ENCODE results near the gene SERPIND1. TPM values are rescaled to one million over a fixed set of nuclear protein-coding genes. Genes with fewer than 3 reads are reported as not detected.
"Not testable (repeated sequence)": the region's sequence is repeated elsewhere in the genome, so short reads cannot be mapped to it uniquely, and the experiment has no call there.

The SERPIND1 gene
- polyA plus RNA-seq, 1 experiment, result 0.06 TPM

DNA sequence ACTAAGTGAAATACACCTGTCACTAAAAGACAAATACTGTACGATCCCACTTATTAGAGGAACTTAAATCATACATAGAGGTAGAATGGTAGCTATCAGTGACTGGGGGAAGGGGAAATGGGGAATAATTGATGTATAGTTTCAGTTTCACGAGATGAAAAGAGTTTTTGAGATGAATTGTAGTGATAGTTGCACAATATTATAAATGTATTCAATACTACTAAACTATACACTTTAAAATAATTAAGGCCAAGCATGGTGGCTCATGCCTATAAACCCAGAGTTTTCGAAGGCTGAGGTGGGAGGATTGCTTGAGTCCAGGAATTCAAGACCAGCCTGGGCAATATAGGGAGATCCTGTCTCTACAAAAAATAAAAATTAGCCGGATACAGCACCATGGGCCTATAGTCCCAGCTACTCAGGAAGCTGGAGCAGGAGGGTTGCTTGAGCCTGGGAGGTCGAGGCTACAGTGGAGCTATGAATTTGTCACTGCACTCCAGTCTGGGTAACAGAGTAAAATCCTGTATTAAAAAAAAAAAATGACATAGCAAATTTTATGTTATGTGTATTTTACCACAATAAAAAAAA, 40.4 kb downstream of the SERPIND1 start:
- ChIA-PET CTCF (interaction anchor here (0.7 to 1.0 kb wide), 2 partner anchors 30 to 100 kb away, joined by 3 to 4 read pairs; no protein-coding TSS in a partner anchor), POLR2A (no interaction called here)
- no peak for DNase-seq (ENCODE audit: low read depth, low spot score)
- TF ChIP-seq, protein P1, sequence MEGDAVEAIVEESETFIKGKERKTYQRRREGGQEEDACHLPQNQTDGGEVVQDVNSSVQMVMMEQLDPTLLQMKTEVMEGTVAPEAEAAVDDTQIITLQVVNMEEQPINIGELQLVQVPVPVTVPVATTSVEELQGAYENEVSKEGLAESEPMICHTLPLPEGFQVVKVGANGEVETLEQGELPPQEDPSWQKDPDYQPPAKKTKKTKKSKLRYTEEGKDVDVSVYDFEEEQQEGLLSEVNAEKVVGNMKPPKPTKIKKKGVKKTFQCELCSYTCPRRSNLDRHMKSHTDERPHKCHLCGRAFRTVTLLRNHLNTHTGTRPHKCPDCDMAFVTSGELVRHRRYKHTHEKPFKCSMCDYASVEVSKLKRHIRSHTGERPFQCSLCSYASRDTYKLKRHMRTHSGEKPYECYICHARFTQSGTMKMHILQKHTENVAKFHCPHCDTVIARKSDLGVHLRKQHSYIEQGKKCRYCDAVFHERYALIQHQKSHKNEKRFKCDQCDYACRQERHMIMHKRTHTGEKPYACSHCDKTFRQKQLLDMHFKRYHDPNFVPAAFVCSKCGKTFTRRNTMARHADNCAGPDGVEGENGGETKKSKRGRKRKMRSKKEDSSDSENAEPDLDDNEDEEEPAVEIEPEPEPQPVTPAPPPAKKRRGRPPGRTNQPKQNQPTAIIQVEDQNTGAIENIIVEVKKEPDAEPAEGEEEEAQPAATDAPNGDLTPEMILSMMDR (IDR thresholded peaks at IDR 0.05; ENCODE audit: low read depth, low read length), result no peak
- Histone ChIP-seq H3K9me3 (ENCODE audit: control insufficient read depth, insufficient read depth, low read length) (no peaks in the 10 kb centered on the region), H3K27ac (ENCODE audit: low read depth, low read length) (no peak overlapping the region), H3K4me3 (ENCODE audit: low read depth, low read length) (no peak overlapping the region), H3K27me3 (ENCODE audit: control insufficient read depth, insufficient read depth, low read length) (no peaks in the 10 kb centered on the region)

DNA sequence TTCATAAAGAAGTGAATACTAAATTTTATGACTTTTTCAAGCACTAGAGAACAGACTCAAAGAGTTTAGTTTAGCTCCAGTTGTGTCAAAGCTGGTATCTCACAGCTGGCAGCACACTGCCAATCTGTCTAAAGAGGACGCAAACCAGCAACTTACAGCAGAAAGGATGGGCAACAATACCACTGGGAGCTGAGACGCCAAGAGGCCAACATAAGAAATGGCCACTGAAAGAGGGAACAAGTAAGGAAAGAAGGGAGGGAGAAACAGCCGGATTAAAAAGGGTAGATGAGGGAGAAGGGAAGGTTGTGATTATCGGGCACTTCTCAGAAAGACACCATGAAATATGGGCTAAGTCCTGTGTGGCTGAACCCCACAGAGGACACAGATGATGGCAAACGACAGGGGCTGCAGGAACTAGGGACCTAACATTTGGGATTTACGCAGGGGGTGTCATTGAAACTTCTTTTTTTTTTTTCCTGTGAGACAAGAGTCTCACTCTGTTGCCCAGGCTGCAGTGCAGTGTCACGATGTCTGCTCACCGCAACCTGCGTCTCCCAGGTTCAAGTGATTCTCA, 41.7 kb downstream of the SERPIND1 start:
- Histone ChIP-seq H3K9me3 (ENCODE audit: control insufficient read depth, insufficient read depth, low read length) (no peaks in the 10 kb centered on the region), H3K27me3 (ENCODE audit: control insufficient read depth, insufficient read depth, low read length) (no peaks in the 10 kb centered on the region), H3K4me3 (ENCODE audit: low read depth, low read length) (no peak overlapping the region), H3K27ac (ENCODE audit: low read depth, low read length) (no peak overlapping the region)
- CTCF ChIA-PET, result interaction anchor here (0.6 kb wide), 2 partner anchors 20 to 102 kb away, joined by 3 to 4 read pairs; partner anchors contain the start of gene CRKL
- TF ChIP-seq, protein P1 (IDR thresholded peaks at IDR 0.05; ENCODE audit: low read depth, low read length), result no peak
- POLR2A ChIA-PET, result interaction anchor here (0.7 kb wide), 1 partner anchor 576 kb away, joined by 6 read pairs; no protein-coding TSS in a partner anchor
- DNase-seq (ENCODE audit: low read depth, low spot score), result no peak

DNA sequence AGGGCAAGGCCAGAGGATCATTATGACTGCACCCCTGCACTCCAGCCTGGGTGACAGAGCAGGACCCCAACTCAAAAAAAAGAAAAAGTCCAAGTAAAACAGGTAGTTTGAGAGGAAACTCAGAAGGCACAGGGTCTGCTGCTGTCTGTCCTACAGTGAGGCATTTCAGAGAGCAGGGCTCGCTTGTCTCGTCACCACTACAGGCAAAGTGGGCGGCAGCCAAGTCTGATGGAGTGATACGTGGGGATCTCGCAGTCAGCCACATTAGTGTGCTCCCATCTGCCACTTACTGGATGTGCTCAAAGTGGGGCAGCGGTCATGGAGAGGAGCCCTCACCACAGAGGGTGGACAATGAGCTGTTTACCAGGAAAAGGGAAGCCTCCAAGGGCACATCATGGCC, 42.6 kb downstream of the SERPIND1 start:
- TF ChIP-seq, protein P1 (IDR thresholded peaks at IDR 0.05; ENCODE audit: low read depth, low read length), result no peak
- CTCF ChIA-PET, result no interaction called here

DNA sequence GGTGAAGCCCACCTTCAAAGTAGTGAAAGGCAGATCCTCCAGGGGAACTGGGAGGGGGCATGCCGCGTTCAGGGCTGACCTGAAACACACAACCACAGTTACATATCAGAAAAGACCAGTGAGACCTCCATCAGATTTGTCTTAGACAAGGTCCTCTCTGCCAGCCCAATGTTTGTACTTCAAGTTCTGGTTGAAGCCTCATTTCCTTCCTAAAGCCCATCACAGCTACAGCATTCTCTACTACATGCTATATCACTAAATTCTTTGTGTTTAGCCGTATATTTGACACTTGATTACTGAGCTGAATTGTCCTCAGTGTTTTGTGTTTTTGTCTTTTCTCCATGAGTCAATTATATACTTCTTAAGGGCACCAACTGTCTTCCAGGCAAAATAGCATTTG, 44.6 kb downstream of the SERPIND1 start:
- POLR2A ChIA-PET, result no interaction called here

More for the DNA sequence above, 42.6 kb downstream of the SERPIND1 start:
- POLR2A ChIA-PET, result no interaction called here
- Histone ChIP-seq H3K27ac (ENCODE audit: low read depth, low read length) (no peak overlapping the region), H3K27me3 (ENCODE audit: control insufficient read depth, insufficient read depth, low read length) (no peaks in the 10 kb centered on the region), H3K9me3 (ENCODE audit: control insufficient read depth, insufficient read depth, low read length) (no peaks in the 10 kb centered on the region), H3K4me3 (ENCODE audit: low read depth, low read length) (no peak overlapping the region)
- no peak for DNase-seq (ENCODE audit: low read depth, low spot score)

DNA sequence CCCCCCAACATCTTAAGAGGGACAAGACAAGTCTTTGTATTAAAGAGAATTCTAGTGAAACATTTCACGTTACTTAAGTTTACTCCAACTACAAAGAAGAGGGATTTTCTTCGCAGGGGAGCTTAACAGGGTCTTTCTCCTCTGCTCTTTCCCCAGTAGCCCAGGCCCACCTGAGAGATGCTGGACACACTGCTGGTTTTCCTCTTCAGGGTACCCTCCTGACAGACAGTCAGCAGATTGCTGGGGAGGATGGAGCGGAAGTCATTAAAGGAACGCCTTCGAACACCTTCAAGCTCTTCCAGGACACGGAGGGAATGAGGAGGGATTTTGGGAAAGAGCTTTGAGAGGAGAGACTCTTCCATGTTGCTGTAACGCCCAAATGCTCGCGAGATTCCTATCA, 45.6 kb downstream of the SERPIND1 start:
- H3K27ac ChIP-seq (ENCODE audit: low read depth, low read length), result no peak overlapping the region
- no peak for DNase-seq (ENCODE audit: low read depth, low spot score)
- H3K4me3 ChIP-seq (ENCODE audit: low read depth, low read length), result no peak overlapping the region
- POLR2A ChIA-PET, result interaction anchor here (0.6 kb wide), 1 partner anchor 49 kb away, joined by 4 read pairs; no protein-coding TSS in a partner anchor
- no peaks in the 10 kb centered on the region for H3K27me3 ChIP-seq (ENCODE audit: control insufficient read depth, insufficient read depth, low read length)
- H3K9me3 ChIP-seq (ENCODE audit: control insufficient read depth, insufficient read depth, low read length), result no peaks in the 10 kb centered on the region
- CTCF ChIA-PET, result no interaction called here
- TF ChIP-seq, protein P1 (IDR thresholded peaks at IDR 0.05; ENCODE audit: low read depth, low read length), result no peak

More for the DNA sequence above, 44.6 kb downstream of the SERPIND1 start:
- Histone ChIP-seq H3K4me3 (ENCODE audit: low read depth, low read length) (no peak overlapping the region), H3K27ac (ENCODE audit: low read depth, low read length) (no peak overlapping the region), H3K27me3 (ENCODE audit: control insufficient read depth, insufficient read depth, low read length) (no peaks in the 10 kb centered on the region), H3K9me3 (ENCODE audit: control insufficient read depth, insufficient read depth, low read length) (no peaks in the 10 kb centered on the region)
- CTCF ChIA-PET, result no interaction called here
- TF ChIP-seq, protein P1 (IDR thresholded peaks at IDR 0.05; ENCODE audit: low read depth, low read length), result no peak
- no peak for DNase-seq (ENCODE audit: low read depth, low spot score)

DNA sequence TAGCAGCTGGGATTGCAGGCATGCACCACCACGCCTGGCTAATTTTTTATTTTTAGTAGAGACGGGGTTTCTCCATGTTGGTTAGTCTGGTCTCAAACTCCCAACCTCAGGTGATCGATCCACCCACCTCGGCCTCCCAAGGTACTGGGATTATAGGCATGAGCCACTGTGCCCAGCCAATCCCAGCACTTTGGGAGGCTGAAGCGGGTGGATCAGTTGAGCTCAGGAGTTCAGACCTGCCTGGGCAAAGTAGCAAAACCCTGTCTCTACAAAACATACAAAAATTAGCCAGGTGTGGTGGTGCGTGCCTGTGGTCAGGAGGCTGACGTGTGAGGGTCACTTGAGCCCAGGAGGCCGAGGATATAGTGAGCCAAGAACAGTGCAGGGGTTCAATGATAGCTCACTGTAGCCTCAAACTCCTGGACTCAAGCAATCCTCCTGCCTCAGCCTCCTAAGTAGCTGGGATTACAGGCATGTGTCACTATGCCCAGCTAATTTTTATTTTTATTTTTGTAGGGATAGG, 47.9 kb downstream of the SERPIND1 start:
- H3K9me3 ChIP-seq (ENCODE audit: control insufficient read depth, insufficient read depth, low read length); H3K4me3 ChIP-seq (ENCODE audit: low read depth, low read length); DNase-seq (ENCODE audit: low read depth, low spot score); H3K27ac ChIP-seq (ENCODE audit: low read depth, low read length); H3K27me3 ChIP-seq (ENCODE audit: control insufficient read depth, insufficient read depth, low read length): not testable (repeated sequence)
- ChIA-PET POLR2A (interaction anchor here (0.6 kb wide), 1 partner anchor 280 kb away, joined by 7 read pairs; no protein-coding TSS in a partner anchor), CTCF (interaction anchor here (0.6 to 1.4 kb wide), 3 partner anchors 13 to 18 kb away, joined by 3 to 4 read pairs (median 4); no protein-coding TSS in a partner anchor)

Measured in AG04450 (cell line).